ENCODE measurements around the gene CD8A.
A peak's percentile ranks its signal among the peaks of the same experiment; 100 is the strongest.

CD8A gene

DNA sequence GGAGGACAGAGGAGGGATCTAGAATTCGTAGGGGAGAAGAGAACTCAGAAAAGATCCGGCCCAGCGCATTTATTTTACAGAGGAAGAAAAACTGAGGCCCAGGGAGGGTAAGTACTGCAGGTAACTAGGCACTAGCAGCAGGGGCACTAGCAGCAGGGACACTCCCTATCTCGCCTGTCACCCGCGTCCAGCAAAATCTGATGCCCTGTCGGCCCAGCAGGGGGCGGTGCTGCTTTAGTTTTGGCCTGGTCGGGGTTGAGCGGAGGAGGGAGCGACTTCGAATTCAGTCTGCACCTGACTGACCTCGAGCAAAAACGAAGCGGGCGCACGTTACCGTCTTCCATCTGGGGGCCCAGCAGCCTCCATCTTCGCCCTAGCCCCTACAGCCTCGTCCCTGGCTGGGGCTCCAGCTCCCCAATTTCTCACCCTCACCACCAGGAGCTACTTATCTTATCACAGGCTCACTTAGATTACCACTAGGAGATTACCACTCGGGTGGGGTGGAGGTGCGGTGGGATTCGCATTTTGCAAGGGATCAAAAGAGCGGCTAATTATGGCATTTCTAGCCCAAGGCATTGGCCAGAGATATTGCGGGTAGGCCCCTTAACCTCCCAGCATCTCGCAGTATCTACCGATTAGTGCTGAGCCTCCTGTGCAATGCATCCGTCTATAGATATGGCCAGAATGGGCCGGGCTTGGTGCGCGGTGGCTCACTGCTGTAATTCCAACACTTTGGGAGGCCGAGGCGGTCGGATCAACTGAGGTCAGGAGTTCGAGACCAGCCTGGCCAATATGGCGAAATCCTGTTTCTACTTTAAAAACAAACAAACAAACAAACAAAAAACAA lies 17.8 kb upstream of the CD8A start:
- DNase-seq = peak; percentile 99

DNA sequence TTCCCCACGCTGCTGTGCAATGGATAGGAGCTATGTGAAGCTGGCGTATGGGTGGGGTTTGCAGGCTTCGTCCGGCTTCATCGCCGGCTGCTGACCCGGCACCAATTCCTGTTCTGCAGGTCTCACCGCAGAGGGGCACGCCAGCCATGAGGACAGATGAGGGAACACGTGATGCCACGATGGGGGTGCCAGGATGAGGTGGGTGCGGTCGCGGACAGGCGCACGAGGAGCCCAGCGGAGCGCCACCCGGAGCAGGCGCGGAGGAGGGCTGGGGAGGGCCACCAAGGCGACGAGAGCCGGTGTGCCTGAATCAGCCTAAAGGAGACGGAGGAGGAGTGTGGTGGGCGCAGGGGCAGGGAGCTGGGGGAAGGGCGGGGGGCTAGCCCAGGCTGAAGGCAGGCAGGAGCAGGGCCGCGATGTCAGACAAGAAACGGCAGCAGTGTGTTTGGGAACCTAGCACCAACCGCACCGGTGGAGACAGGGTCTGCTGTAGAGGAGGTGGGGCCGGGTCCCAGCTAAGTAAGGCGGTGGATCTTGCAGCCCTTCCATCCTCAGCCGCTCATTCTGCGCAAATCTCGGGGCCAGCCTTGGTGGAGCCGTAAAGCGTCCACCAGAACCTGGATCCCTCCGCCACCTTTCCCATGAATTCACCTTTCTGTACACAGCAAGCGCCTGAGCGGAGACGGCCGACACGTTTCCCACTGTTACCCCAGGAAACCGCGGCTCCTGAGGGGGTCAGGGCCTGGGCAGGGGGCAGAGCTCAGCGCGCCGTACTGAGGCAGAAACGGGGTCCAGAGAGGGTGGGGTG lies 17.0 kb upstream of the CD8A start:
- DNase-seq = peak; percentile 89

DNA sequence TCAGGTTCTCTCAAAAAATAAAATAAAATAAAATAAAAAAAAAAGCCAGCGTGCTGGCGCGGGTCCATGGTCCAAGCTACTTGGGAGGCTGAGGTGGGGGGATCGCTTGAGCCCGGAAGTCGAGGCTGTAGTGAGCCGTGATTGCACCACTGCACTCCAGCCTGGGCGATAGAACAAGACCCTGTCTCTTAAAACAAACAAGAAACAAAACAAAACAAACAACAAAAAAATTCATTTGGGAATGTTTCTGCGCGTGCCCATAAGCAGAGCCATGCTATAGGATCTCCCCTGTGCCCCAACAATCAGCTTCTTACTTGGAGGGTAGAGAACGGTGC lies 16.4 kb upstream of the CD8A start:
- no peak for DNase-seq

DNA sequence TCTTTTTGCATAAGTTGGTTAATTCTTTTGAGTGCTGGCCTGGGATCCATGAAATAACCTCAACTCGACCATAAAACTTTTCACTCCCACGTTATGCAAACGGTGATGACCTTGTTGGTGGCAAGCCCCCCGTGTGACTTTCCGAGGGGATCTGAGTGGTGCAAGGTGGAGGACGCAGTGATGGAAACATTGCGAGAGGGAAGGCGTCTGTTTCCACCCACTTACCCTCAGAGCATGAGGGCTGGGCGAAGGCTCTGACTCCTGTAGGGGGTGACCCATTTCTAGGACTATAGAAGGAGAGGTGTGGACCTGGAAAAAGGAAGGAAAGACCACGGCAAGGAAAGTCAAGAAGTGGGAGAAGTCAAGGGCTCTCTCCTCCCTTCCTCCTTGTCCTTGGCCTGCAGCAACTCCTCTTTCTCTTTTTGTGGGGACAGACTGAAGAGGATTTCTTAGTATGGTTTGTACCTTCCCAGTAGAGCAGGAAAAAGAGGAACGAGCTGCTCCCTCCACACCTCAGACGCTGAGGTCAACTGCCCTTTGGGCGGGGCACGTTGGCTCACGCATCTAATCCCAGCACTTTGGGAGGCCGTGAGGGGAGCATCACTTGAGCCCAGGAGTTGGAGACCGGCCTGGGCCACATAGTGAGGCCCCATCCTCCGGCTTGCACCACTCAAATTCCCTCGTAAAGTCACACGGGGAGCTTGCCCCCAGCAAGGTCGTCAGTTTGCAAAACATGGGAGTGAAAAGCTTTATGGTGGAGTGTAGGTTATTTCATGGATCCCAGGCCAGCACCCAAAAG lies 15.5 kb upstream of the CD8A start:
- no peak for DNase-seq

DNA sequence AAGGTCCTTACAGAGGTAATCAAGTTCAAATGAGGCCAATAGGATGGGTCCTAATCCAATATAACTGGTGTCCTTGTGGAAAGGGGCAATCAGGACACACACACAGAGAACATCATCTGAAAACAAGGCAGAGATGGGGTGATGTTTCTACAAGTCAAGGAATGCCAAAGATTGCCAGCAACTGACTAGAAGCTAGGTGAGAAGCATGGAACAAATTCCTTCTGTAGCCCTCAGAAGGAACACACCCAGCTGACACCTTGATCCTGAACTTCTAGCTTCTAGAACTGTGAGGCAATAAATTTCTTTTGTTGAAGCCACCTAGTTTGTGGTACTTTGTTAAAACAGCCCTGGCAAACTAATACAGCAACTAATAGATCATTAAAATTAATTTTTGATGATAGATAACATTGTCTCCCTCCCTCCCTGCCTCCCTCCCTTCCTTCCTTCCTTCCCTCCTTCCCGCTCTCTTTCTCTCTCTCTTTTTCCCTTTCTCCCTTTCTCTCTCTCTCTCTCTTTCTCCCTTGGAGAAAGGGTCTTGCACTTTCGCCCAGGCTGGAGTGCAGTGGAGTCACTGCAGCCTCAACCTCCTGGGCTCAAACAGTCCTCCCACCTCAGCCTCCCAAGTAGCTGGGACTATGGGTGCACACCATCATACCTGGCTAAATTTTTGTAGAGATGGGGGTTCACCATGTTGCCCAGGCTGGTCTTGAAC lies 10.3 kb upstream of the CD8A start:
- no peak for DNase-seq

DNA sequence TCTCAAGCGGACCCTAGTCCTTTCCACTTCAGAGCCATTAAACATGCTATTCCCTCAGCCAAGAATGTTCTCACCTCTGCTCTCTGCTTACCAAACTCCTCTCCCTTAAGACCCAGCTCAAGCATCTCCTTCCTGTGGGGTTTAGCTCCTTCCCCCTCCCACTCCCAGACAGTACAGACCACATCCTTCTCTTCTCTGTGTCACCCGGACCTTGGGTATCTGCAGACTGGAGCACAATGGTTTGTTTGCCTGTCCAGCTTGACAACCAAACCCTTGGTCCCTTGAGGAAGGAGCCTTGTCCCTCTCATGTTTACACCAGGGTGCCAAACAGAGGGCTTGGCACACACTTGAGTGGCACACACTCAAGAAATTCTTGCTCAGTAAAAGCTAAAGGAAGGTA lies 4.1 kb upstream of the CD8A start:
- no peak for DNase-seq

DNA sequence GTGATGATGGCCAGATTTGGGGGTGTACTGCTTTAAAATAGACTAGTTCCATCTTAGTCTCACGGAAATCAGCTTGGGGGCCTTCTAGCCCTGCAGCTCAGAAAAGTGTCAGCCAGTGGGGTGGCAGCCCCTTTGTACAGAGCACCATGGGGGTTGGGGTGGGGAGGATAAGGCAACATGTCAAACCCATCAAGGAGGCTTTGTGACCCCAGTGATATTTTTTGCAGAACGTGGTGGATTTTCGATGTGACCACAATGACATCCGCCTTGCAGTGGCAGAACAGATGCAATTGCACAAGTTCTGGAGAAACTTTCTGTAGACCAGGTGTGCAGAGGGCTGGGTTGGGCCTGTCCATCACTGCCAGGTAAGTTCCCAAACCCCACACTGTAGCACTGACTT lies 3.0 kb upstream of the CD8A start:
- no peak for DNase-seq

DNA sequence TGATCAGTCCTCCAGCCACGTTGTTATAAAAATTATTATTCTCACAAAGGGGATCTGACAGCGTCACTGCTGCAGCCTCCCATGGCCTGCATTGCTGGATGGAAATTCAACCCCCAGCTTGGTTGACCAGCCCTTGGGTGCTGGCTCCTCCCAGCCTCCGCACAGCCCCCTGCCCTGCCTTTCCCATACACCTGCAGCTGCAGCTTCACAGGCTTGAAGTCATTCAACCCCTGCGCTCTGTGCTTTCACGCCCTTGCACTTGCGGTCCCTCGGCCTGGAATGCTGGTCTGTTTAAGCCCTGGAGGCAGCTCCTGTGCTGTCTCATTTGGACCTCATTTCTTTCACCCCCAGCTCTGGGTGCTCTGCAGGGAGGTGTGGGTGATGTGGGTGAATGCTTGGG lies 860 bp upstream of the CD8A start:
- no peak for DNase-seq

DNA sequence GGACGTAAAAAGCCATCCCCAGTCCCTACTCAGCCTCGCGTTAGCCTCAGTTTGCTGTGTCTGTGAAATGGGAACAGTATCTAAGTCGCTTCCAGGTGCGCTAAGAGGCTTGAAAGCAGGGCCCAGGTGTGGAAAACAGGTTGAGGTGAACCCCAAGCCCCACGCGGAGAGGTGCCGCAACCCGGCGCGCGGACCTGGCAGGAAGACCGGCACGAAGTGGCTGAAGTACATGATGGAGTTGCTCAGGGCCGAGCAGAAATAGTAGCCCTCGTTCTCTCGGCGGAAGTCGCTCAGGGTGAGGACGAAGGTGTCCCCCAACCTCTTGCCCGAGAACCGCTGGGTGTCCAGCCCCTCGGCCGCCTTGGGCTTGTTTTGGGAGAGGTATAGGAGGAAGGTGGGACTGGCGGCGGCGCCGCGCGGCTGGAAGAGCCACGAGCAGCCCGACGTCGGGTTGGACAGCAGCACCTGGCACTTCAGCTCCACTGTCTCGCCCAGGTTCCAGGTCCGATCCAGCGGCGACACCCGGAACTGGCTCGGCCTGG lies 508 bp downstream of the CD8A start:
- no peak for DNase-seq

DNA sequence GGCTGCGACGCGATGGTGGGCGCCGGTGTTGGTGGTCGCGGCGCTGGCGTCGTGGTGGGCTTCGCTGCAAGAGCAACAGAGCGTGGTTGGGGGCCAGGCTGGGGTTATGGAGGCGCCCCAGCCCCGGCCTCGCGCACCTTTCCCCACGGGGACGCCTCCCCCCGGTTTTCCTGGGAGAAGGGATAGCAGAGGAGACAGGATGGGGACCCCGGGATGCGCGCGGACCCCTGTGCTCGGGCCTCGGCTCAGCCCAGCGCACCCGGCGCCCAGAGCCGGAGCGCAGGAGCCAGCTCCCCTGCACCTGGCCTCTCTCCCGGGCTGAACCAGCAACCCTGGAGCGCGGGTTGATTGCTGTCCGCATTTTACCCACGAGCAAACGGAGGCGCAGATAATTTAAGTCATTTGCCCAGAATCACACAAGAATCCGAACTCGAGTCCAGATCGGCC lies 1.0 kb downstream of the CD8A start:
- no peak for DNase-seq

DNA sequence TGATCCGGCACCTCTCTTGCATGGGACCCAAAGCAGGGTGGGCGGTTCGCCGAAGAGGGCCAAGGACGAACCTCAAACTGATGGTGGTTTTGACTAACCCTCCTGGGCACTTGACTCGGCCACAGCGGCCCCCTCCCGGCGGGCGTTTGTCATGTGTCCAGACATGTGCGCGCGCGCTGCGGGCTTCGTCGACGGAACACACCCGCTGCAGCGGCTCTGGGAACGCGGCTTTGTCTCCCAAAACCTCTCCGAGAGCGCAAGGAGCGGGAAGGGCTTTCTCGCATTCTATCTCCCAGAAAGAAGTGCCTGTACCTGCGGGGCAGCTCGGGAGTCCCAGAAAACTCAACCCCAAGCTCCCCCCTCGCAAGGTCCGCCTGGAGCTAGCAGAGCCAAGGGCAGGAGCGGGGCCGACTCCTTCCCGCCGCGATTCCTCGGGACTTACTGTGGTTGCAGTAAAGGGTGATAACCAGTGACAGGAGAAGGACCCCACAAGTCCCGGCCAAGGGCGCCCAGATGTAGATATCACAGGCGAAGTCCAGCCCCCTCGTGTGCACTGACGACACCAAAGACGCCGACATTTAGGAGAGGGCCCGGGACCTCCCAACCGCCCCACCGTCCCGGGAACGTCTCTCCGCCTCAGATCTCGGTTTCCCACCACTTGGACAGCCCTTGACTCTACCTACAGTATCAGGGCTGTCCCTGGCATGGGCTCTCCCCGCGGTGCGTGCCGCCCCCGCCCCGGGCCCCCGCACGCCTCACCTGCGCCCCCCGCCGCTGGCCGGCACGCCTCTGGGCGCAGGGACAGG lies 1.6 kb downstream of the CD8A start:
- peak; percentile 85 for DNase-seq

DNA sequence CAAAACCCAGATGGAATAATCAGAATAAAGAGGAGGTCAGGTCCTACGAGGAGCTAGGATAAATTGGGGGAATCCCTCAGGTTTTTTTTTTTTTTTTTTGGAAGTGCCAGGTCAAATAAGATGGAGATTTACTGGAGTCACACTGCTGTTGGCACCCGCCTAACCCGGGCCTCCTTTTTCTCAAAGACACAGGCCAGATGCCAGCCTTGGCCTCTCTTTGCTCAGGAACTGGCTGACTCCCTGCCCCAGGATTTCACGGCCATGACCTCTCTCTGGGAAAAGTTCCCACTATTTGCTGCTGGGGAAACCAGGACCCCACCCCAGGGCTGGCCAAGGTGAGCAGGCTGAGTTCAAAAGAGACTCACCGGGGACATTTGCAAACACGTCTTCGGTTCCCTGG lies 2.5 kb downstream of the CD8A start:
- DNase-seq = no peak

DNA sequence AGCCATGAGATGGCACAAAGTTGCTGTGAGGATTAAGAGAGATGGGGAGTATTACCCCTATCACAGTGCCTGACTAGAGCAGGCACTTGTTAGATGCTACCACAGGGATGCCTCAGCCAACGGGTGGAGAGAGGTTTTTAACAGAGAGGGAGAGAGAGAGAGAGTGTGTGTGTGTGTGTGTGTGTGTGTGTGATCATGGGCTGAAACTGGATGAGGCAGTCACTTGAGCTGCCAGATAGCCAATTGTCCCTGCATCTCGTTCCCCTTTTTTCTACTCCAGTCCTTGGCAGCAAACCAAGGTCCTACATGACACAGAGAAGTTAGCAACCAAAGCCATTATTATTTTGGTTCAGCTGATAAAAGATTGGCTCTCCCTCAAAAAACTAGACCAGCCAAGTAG lies 3.0 kb downstream of the CD8A start:
- DNase-seq = no peak

DNA sequence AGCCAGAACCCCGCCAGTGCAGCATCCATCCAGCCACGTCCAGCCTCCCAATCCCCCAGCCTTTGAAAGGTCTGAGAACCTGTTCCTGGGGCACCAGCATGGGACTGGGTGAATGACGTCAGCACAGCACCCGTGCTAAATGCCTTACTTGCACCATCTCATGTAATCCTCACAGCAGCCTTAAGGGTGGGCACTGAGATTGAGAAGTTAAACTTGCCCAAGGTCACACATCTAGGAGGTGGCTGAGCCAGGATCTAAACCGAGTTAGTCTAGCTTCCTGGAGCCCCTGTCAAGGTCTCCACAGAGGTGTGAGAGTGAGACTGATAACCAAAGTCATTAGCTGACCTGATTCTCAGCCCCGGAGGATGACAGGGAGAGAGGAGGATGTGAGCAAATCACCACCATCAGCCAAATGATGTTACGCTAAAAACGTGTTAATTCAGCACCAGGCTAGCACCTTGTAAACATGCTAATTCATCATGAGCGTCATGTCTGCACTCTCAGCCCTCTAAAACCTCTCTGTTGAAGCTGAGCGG lies 4.6 kb downstream of the CD8A start:
- peak; percentile 81 for DNase-seq

DNA sequence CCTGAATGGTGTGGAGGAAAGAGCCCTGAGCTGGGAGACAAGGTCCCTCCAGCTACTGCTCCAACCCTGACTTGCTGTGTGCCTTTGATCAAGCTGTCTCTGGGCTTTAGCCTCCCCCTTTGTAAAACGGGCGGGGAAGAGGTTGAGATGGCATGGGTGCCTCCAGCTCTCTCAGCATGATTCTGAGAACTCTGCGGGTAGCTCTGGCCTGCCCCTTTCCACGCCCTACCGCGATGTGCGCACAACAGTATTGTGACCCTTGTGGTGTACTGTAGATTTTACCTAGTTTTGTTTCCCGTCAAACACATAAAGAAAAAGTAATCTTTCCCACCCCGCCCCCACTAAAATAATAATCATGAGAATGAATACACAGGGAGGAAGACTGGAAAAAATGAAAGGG lies 5.3 kb downstream of the CD8A start:
- DNase-seq = peak; percentile 88

DNA sequence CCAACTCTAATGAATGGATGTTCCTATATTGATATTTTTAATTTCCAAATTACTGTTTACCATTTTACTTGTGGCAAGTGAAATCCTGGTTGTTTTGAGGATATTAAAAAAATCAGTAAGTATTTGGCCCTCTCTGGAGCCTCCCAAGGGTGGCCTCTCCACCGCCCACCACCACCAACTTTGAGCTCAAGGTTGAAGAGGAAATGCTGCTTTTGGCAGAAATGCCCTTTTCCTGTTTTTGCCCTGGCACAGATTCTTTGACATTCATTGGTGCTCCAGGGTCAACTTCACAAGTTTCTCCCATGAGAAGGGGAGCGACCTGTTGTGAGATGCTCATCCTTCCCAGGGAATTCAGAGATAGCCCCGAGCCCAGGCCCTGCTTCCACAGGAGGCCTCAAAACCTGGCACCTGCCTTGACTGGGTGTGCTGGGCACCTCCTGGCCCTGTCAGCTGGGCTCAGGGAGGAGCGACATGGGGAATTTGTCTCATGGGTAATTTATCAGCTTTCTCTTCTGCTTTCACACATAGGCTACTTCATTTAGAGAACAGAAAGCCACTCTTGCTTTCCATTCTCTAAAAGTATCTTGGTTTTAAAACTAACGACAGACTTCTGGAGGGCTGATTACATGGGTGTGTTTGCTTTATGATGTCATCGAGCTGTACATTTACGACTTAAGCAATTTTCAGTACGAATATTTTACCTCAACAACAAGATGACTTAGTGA lies 6.9 kb downstream of the CD8A start:
- no peak for DNase-seq

DNA sequence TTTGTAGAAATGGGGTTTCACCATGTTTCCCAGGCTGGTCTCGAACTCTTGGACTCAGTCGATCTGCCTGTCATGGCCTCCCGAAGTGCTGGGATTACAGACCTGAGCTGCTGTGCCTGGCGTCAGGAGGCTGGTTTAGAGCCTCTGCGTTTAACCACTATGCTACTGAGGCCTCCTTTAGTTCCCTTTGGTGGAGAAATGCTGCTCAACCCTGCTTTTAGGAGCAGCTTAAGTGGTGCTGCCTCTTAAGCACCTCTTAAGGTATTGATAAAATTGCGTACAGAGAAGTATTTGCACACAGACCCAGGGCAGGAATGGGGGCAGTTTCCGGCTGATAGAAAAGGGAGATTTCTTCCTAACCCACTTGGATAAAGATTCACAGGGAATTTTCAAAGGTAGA lies 8.0 kb downstream of the CD8A start:
- DNase-seq = no peak

DNA sequence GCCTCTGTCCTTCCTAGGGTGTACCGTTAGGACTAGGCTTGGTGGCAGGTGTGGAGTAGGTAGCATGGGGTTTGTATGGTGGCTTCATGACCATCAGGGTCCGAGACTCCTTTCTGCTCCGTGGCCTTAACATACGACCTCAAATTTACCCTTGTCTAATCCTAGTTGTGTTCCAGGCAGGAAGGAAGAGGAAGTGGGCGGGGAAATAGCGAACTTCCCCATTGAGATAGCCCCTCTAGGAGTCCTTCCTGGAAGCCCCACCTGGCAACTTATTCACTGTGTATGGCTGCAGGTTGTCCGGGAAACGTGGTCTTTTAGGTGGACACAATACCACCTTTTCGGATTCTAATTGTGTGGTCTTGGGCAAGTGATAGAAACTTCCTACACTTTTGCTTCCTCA lies 9.3 kb downstream of the CD8A start:
- no peak for DNase-seq

DNA sequence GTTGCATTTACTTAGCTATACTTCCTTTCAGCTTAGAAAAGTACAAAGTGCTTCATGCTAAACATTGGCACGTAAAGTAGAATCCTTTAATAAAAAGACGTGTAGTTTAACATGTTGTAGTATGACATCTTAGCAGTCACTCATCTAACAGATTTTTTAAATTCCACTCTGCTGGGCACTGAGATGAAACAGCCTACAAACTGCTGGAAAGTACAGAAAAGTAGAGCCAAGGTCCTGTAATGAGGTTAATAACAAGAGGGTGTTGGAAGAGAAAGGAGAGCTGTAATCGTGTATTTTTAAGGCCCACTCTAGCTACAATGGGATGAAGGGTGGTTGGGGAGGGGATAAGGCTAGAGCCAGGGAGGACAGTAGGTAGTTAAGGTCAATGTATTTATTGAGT lies 10.7 kb downstream of the CD8A start:
- DNase-seq = no peak

DNA sequence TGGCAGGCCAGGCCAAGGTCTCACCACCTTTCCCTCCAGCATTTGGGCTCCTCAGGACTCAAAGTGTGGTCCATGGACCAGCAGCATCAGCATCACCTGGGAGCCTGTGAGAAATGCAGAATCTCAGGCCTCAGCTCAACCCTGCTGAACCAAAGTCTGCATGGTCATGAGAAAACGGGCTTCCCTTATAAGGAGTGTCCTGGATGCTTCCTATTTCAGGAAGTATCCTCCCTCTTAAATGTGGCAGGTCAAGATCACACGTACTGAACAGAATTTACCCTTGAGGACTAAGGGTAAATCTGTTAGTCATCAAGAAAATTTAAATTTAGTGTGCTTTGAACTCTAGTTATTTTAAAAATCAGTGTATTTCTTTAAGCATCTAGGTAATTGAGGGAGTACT lies 11.8 kb downstream of the CD8A start:
- DNase-seq = no peak

DNA sequence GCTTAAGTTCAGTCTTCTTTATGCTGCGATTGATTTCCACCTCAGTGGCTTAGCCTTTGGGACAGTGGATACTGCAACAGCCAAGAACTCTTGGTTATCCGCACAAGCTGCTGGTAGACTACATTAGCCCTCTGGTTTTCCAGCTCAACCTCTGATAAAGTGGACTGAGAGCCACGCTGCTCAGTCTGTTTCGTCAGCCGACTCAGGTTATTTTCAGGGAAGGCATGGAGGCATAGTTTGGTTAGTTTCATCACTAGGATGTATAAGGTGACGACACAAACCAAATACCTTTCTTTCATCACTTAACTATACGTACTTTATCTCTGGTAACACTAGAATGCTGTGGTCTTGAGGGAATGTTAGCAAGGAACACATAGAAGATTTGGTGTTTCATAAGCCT lies 14.2 kb downstream of the CD8A start:
- no peak for DNase-seq
